ENCODE data around the gene TCL1A. TPM values are rescaled to one million over a fixed set of nuclear protein-coding genes. Genes with fewer than 3 reads are reported as not detected.
"Not testable (repeated sequence)": the region's sequence is repeated elsewhere in the genome, so short reads cannot be mapped to it uniquely, and the experiment has no call there.

Gene TCL1A
- total RNA-seq = not detected

GRCh38 chr14:95713596-95714371 lies at the start of gene TCL1A:
TSS of gene TCL1A (minus strand) at chr14:95714125. CDS start at chr14:95714066, 59 bp downstream.
- in situ Hi-C loops (cut with MboI; ENCODE audit: low sequenced_read_pairs in 4 of 4) = no loop called here
- Histone ChIP-seq H3K27me3 (peaks cover 0 to 7% (median 0%) of the 10 kb centered on the region in 3 donors), H3K9me3 (no peaks in the 10 kb centered on the region), H3K4me1 (no peaks in the 10 kb centered on the region), H3K4me3 (no peak within 1 kb of the TSS), H3K36me3 (no peaks in the 10 kb centered on the region), H3K27ac (no peak within 1 kb of the TSS)
- intact Hi-C loops (cut with DNase I; ENCODE audit: low total_unique reads) = no loop called here
- TF ChIP-seq POLR2A (IDR thresholded peaks at IDR 0.05) = no peak
- TF ChIP-seq, protein P1, sequence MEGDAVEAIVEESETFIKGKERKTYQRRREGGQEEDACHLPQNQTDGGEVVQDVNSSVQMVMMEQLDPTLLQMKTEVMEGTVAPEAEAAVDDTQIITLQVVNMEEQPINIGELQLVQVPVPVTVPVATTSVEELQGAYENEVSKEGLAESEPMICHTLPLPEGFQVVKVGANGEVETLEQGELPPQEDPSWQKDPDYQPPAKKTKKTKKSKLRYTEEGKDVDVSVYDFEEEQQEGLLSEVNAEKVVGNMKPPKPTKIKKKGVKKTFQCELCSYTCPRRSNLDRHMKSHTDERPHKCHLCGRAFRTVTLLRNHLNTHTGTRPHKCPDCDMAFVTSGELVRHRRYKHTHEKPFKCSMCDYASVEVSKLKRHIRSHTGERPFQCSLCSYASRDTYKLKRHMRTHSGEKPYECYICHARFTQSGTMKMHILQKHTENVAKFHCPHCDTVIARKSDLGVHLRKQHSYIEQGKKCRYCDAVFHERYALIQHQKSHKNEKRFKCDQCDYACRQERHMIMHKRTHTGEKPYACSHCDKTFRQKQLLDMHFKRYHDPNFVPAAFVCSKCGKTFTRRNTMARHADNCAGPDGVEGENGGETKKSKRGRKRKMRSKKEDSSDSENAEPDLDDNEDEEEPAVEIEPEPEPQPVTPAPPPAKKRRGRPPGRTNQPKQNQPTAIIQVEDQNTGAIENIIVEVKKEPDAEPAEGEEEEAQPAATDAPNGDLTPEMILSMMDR (IDR thresholded peaks at IDR 0.05 in 4 of 5, conservative IDR thresholded peaks at IDR 0.05 in 1 of 5) = no peak
- ATAC-seq (no peak), DNase-seq (no peak)

GRCh38 chr14:95763032-95763431 lies 49.1 kb upstream of the TCL1A start:
- ATAC-seq; H3K9me3 ChIP-seq; H3K27me3 ChIP-seq; DNase-seq; intact Hi-C loops (cut with DNase I; ENCODE audit: low total_unique reads); in situ Hi-C loops (cut with MboI; ENCODE audit: low sequenced_read_pairs in 4 of 4); H3K4me1 ChIP-seq; H3K27ac ChIP-seq; H3K36me3 ChIP-seq; H3K4me3 ChIP-seq: not testable (repeated sequence)

DNA sequence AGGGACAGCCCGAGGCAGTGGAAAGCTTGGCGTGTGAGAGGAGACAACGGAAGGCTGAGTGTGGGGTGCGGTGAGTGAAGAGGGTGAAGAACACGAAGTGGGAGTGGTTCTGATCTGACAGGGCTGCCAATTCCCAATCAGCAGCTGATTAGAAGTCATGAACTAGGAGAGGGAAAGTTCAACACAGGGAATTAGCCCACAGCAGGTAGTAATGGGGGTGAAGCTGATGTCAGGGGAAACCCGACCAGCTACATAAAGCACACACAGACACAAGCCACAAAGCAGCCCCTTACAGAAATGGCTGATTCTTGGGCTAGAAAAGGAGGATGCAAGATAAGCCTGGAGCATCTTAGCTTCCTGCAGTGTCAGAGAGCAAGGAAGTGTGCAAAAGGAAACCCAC lies 47.5 kb upstream of the TCL1A start:
- no peaks in the 10 kb centered on the region for H3K36me3 ChIP-seq
- H3K4me1 ChIP-seq = no peaks in the 10 kb centered on the region
- no peaks in the 10 kb centered on the region for H3K9me3 ChIP-seq
- peaks cover 0 to 3% (median 0%) of the 10 kb centered on the region in 3 donors for H3K27me3 ChIP-seq
- ATAC-seq (no peak), DNase-seq (no peak)
- TF ChIP-seq POLR2A (IDR thresholded peaks at IDR 0.05) = no peak
- TF ChIP-seq, protein P1 (IDR thresholded peaks at IDR 0.05 in 4 of 5, conservative IDR thresholded peaks at IDR 0.05 in 1 of 5) = no peak
- in situ Hi-C loops (cut with MboI; ENCODE audit: low sequenced_read_pairs in 4 of 4) = no loop called here
- no peak overlapping the region for H3K4me3 ChIP-seq
- H3K27ac ChIP-seq = no peak overlapping the region
- intact Hi-C loops (cut with DNase I; ENCODE audit: low total_unique reads) = no loop called here

DNA sequence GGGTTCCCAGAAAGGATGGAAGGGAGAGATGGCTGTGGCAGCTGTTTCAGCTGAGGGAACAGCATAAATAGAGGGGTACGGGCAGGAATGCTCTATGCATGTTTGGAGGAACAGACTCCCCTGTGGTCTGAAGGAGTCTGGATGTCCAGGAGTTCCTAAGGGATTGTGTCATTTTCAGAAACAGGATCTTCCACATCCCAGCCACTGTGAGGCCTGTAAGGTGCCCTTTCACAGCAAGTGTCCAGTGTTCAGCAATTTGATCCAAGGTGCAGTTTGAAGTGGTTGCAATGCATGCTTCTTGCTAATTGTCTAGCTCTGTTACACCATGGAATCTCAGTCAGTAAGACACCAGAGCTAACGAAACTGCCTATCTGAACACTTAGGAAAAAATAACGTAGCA lies 46.7 kb upstream of the TCL1A start:
- H3K4me3 ChIP-seq = no peak overlapping the region
- intact Hi-C loops (cut with DNase I; ENCODE audit: low total_unique reads) = no loop called here
- in situ Hi-C loops (cut with MboI; ENCODE audit: low sequenced_read_pairs in 4 of 4) = no loop called here
- H3K27ac ChIP-seq = no peak overlapping the region
- DNase-seq (no peak), ATAC-seq (no peak)
- H3K4me1 ChIP-seq = no peaks in the 10 kb centered on the region
- no peaks in the 10 kb centered on the region for H3K9me3 ChIP-seq
- H3K27me3 ChIP-seq = peaks cover 0 to 3% (median 0%) of the 10 kb centered on the region in 3 donors
- no peaks in the 10 kb centered on the region for H3K36me3 ChIP-seq
- no peak for TF ChIP-seq POLR2A (IDR thresholded peaks at IDR 0.05)
- TF ChIP-seq, protein P1 (IDR thresholded peaks at IDR 0.05 in 4 of 5, conservative IDR thresholded peaks at IDR 0.05 in 1 of 5) = no peak

- Histone ChIP-seq H3K27ac (no peak overlapping the region), H3K9me3 (no peaks in the 10 kb centered on the region), H3K36me3 (no peaks in the 10 kb centered on the region), H3K27me3 (peaks cover 0 to 3% (median 0%) of the 10 kb centered on the region in 3 donors), H3K4me3 (no peak overlapping the region), H3K4me1 (no peaks in the 10 kb centered on the region)
- no peak for DNase-seq
- intact Hi-C loops (cut with DNase I; ENCODE audit: low total_unique reads) (no loop called here), in situ Hi-C loops (cut with MboI; ENCODE audit: low sequenced_read_pairs in 4 of 4) (no loop called here)
- no peak for TF ChIP-seq POLR2A (IDR thresholded peaks at IDR 0.05)
- TF ChIP-seq, protein P1 (IDR thresholded peaks at IDR 0.05 in 4 of 5, conservative IDR thresholded peaks at IDR 0.05 in 1 of 5) = no peak
- no peak for ATAC-seq
Measured at GRCh38 chr14:95759941-95760340, 46.0 kb upstream of the TCL1A start.

Data from gastrocnemius medialis (tissue), 4 donors.